Islet precursor cell (in vitro differentiated cells): ENCODE measurements around the gene AGR2.

Experiments
- DNase-seq: peaks from one replicate; pipeline ENCODE4 v3.0.0-alpha.2; 2018

The AGR2 gene

GRCh38 chr7:16812542-16813231 is 7.9 kb upstream of the AGR2 start:
- no peak for DNase-seq

- no peak for DNase-seq
These were observed 6.8 kb upstream of the AGR2 start for GRCh38 chr7:16811551-16811950.

GRCh38 chr7:16810573-16810972 is 5.8 kb upstream of the AGR2 start:
- no peak for DNase-seq

- DNase-seq: no peak
These were observed 5.3 kb upstream of the AGR2 start for GRCh38 chr7:16810112-16810511.

- DNase-seq: no peak
These were observed 642 bp upstream of the AGR2 start for GRCh38 chr7:16805441-16805840.

GRCh38 chr7:16803881-16804673 is 722 bp downstream of the AGR2 start:
- DNase-seq: no peak

GRCh38 chr7:16803125-16803524 is 1.7 kb downstream of the AGR2 start:
- no peak for DNase-seq

- no peak for DNase-seq
These were observed 3.2 kb downstream of the AGR2 start for GRCh38 chr7:16801579-16801978.

- DNase-seq: no peak
These were observed 3.7 kb downstream of the AGR2 start for GRCh38 chr7:16801111-16801542.

- no peak for DNase-seq
These were observed 9.2 kb downstream of the AGR2 start for GRCh38 chr7:16795624-16796023.

GRCh38 chr7:16794986-16795385 is 9.8 kb downstream of the AGR2 start:
- DNase-seq: no peak

GRCh38 chr7:16791905-16792698 is 12.7 kb downstream of the AGR2 start:
- DNase-seq: no peak

- DNase-seq: no peak
These were observed 13.7 kb downstream of the AGR2 start for GRCh38 chr7:16791071-16791470.

- no peak for DNase-seq
These were observed 17.7 kb downstream of the AGR2 start for GRCh38 chr7:16787127-16787526.

- no peak for DNase-seq
These were observed 18.5 kb downstream of the AGR2 start for GRCh38 chr7:16786257-16786656.

GRCh38 chr7:16785846-16786245 is 19.0 kb downstream of the AGR2 start:
- no peak for DNase-seq

- DNase-seq: no peak
These were observed 19.5 kb downstream of the AGR2 start for GRCh38 chr7:16785321-16785720.

GRCh38 chr7:16780596-16780995 is 24.2 kb downstream of the AGR2 start:
- no peak for DNase-seq

- no peak for DNase-seq
These were observed 25.7 kb downstream of the AGR2 start for GRCh38 chr7:16779051-16779450.

- DNase-seq: no peak
These were observed 26.3 kb downstream of the AGR2 start for GRCh38 chr7:16778476-16778875.

- no peak for DNase-seq
These were observed 28.7 kb downstream of the AGR2 start for GRCh38 chr7:16776053-16776452.

GRCh38 chr7:16774986-16775385 is 29.8 kb downstream of the AGR2 start:
- DNase-seq: no peak

GRCh38 chr7:16774294-16774693 is 30.5 kb downstream of the AGR2 start:
- DNase-seq: no peak

- no peak for DNase-seq
These were observed 30.9 kb downstream of the AGR2 start for GRCh38 chr7:16773884-16774283.
